ENCODE measurements around the gene TMCC3.

TMCC3 gene

DNA sequence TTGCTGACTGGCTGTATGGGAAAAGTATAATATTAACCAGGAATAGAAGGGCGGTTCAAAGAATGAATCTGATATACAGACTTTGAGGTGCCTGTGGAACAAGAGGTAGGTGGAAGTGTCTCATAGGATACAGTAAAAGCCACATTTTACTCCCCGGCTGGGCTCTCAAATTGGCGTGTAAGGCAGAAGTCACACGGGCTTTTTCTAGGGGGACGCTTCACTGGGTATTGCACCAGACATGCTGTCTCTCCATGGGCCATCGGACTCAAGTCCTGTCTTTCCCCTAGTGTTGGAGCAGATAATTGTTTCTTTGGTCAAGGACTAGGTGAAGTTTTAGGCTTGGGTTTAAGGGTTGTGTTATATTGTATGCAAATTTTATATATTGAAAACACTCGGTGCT is 9.1 kb downstream of the TMCC3 start:
- no peak overlapping the region for H3K4ac ChIP-seq (ENCODE audit: low read depth, low read length)
- H3K79me1 ChIP-seq (ENCODE audit: low read length), result no peaks in the 10 kb centered on the region
- H3K14ac ChIP-seq (ENCODE audit: low read length), result no peak overlapping the region
- no peaks in the 10 kb centered on the region for H3K27me3 ChIP-seq (ENCODE audit: insufficient read depth, low read length)
- H3K4me3 ChIP-seq (ENCODE audit: low read depth, low read length), result no peak overlapping the region
- H3K18ac ChIP-seq (ENCODE audit: low read length), result no peak overlapping the region
- H3K27ac ChIP-seq (ENCODE audit: low read depth, low read length), result no peak overlapping the region
- H3K79me2 ChIP-seq (ENCODE audit: control insufficient read depth, insufficient read depth, low read length, poor library complexity), result no peaks in the 10 kb centered on the region
- H4K91ac ChIP-seq (ENCODE audit: low read depth, low read length), result no peak overlapping the region
- no peak overlapping the region for H2AFZ ChIP-seq (ENCODE audit: insufficient read depth, low read length, poor library complexity)
- H3K9ac ChIP-seq (ENCODE audit: low read length), result no peak overlapping the region
- no peak overlapping the region for H4K12ac ChIP-seq (ENCODE audit: low read depth, low read length)
- no peak overlapping the region for H2BK5ac ChIP-seq (ENCODE audit: low read depth, low read length, poor library complexity)
- WGBS (ENCODE audit: extremely low coverage, insufficient coverage, insufficient read length), result no CpG with 5 or more reads among the region's 7 CpGs
- H3K4me2 ChIP-seq (ENCODE audit: low read length), result no peak overlapping the region
- no peak for DNase-seq
- H4K8ac ChIP-seq (ENCODE audit: low read depth, low read length), result no peak overlapping the region
- no peaks in the 10 kb centered on the region for H3K36me3 ChIP-seq (ENCODE audit: control insufficient read depth in 1 of 2, insufficient read depth in 2 of 2, low read length in 2 of 2)
- H2BK12ac ChIP-seq (ENCODE audit: low read length), result no peak overlapping the region
- no peak overlapping the region for H2BK120ac ChIP-seq (ENCODE audit: insufficient read depth, low read length, poor library complexity)
- peaks cover 3 to 7% of the 10 kb centered on the region in 2 experiments for H3K4me1 ChIP-seq (ENCODE audit: control insufficient read depth in 1 of 2, insufficient read depth in 2 of 2, low read length in 2 of 2)
- no peaks in the 10 kb centered on the region for H3K9me3 ChIP-seq (ENCODE audit: insufficient read depth, low read depth, low read length)
- no peak overlapping the region for H2AK5ac ChIP-seq (ENCODE audit: low read length)
- H3K23ac ChIP-seq (ENCODE audit: low read length), result no peak overlapping the region

DNA sequence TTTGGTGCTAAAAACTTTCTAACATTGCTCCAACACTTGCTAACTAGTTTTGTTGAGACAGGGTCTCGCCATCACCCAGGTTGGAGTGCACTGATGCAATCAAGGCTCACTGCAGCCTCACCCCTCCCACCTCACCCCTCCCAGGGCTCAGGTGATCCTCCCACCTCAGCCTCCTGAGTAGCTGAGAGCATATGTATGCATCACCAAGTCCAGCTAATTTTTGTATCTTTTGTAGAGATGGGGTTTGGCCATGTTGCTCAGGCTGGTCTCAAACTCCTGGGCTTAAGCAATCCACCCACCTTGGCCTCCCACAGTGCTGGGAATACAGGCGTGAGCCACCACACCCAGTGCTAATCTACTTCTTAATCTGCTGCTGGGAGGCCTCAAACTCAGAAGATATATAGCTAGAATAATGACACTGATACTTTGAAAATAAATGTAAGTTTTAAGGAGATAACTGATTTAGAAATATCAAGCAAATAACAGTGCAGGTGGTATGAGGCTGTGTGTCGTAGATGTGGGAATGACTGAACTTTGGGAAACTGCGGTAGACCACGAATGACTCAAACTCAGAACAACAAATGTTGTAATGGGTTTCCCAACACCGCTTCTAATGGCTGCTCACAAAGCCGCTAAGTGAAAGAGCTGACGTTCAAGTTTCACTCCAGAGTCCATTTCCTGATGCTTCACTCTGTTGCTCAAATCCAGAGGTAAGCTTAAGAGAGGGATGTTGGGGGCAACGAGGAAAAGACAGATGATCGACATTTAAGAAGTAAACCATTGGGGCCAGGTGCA is 10.0 kb downstream of the TMCC3 start:
- H3K4me3 ChIP-seq (ENCODE audit: low read depth, low read length), result no peak overlapping the region
- H4K12ac ChIP-seq (ENCODE audit: low read depth, low read length), result no peak overlapping the region
- no CpG with 5 or more reads among the region's 10 CpGs for WGBS (ENCODE audit: extremely low coverage, insufficient coverage, insufficient read length)
- no peak overlapping the region for H2AFZ ChIP-seq (ENCODE audit: insufficient read depth, low read length, poor library complexity)
- peak; percentile 72 to 87 for DNase-seq
- H4K91ac ChIP-seq (ENCODE audit: low read depth, low read length), result no peak overlapping the region
- H3K18ac ChIP-seq (ENCODE audit: low read length), result no peak overlapping the region
- no peak overlapping the region for H3K4me2 ChIP-seq (ENCODE audit: low read length)
- no peak overlapping the region for H2AK5ac ChIP-seq (ENCODE audit: low read length)
- no peak overlapping the region for H3K27ac ChIP-seq (ENCODE audit: low read depth, low read length)
- H3K9me3 ChIP-seq (ENCODE audit: insufficient read depth, low read depth, low read length), result no peaks in the 10 kb centered on the region
- no peaks in the 10 kb centered on the region for H3K36me3 ChIP-seq (ENCODE audit: control insufficient read depth in 1 of 2, insufficient read depth in 2 of 2, low read length in 2 of 2)
- peaks cover 3 to 7% of the 10 kb centered on the region in 2 experiments for H3K4me1 ChIP-seq (ENCODE audit: control insufficient read depth in 1 of 2, insufficient read depth in 2 of 2, low read length in 2 of 2)
- no peaks in the 10 kb centered on the region for H3K27me3 ChIP-seq (ENCODE audit: insufficient read depth, low read length)
- no peak overlapping the region for H2BK12ac ChIP-seq (ENCODE audit: low read length)
- H4K8ac ChIP-seq (ENCODE audit: low read depth, low read length), result no peak overlapping the region
- H3K14ac ChIP-seq (ENCODE audit: low read length), result no peak overlapping the region
- H3K79me2 ChIP-seq (ENCODE audit: control insufficient read depth, insufficient read depth, low read length, poor library complexity), result no peaks in the 10 kb centered on the region
- H2BK120ac ChIP-seq (ENCODE audit: insufficient read depth, low read length, poor library complexity), result no peak overlapping the region
- no peak overlapping the region for H3K9ac ChIP-seq (ENCODE audit: low read length)
- H3K79me1 ChIP-seq (ENCODE audit: low read length), result no peaks in the 10 kb centered on the region
- H3K23ac ChIP-seq (ENCODE audit: low read length), result no peak overlapping the region
- H2BK5ac ChIP-seq (ENCODE audit: low read depth, low read length, poor library complexity), result no peak overlapping the region
- no peak overlapping the region for H3K4ac ChIP-seq (ENCODE audit: low read depth, low read length)

GRCh38 chr12:94638521-94638920 is 11.8 kb downstream of the TMCC3 start:
- no peak overlapping the region for H3K9ac ChIP-seq (ENCODE audit: low read length)
- H3K9me3 ChIP-seq (ENCODE audit: insufficient read depth, low read depth, low read length), result no peaks in the 10 kb centered on the region
- DNase-seq, result no peak
- H2AFZ ChIP-seq (ENCODE audit: insufficient read depth, low read length, poor library complexity), result no peak overlapping the region
- H2AK5ac ChIP-seq (ENCODE audit: low read length), result no peak overlapping the region
- H3K36me3 ChIP-seq (ENCODE audit: control insufficient read depth in 1 of 2, insufficient read depth in 2 of 2, low read length in 2 of 2), result no peaks in the 10 kb centered on the region
- H2BK12ac ChIP-seq (ENCODE audit: low read length), result no peak overlapping the region
- no peaks in the 10 kb centered on the region for H3K27me3 ChIP-seq (ENCODE audit: insufficient read depth, low read length)
- no peak overlapping the region for H3K27ac ChIP-seq (ENCODE audit: low read depth, low read length)
- H3K14ac ChIP-seq (ENCODE audit: low read length), result no peak overlapping the region
- no peak overlapping the region for H4K91ac ChIP-seq (ENCODE audit: low read depth, low read length)
- no CpG with 5 or more reads among the region's 1 CpG for WGBS (ENCODE audit: extremely low coverage, insufficient coverage, insufficient read length)
- H4K8ac ChIP-seq (ENCODE audit: low read depth, low read length), result no peak overlapping the region
- H2BK120ac ChIP-seq (ENCODE audit: insufficient read depth, low read length, poor library complexity), result no peak overlapping the region
- no peak overlapping the region for H4K12ac ChIP-seq (ENCODE audit: low read depth, low read length)
- no peak overlapping the region for H3K4me2 ChIP-seq (ENCODE audit: low read length)
- no peak overlapping the region for H3K4ac ChIP-seq (ENCODE audit: low read depth, low read length)
- H2BK5ac ChIP-seq (ENCODE audit: low read depth, low read length, poor library complexity), result no peak overlapping the region
- H3K4me1 ChIP-seq (ENCODE audit: control insufficient read depth in 1 of 2, insufficient read depth in 2 of 2, low read length in 2 of 2), result peaks cover 2 to 3% of the 10 kb centered on the region in 2 experiments
- H3K23ac ChIP-seq (ENCODE audit: low read length), result no peak overlapping the region
- no peak overlapping the region for H3K18ac ChIP-seq (ENCODE audit: low read length)
- H3K79me2 ChIP-seq (ENCODE audit: control insufficient read depth, insufficient read depth, low read length, poor library complexity), result no peaks in the 10 kb centered on the region
- H3K79me1 ChIP-seq (ENCODE audit: low read length), result no peaks in the 10 kb centered on the region
- no peak overlapping the region for H3K4me3 ChIP-seq (ENCODE audit: low read depth, low read length)

- H4K8ac ChIP-seq (ENCODE audit: low read depth, low read length), result no peak overlapping the region
- no peaks in the 10 kb centered on the region for H3K36me3 ChIP-seq (ENCODE audit: control insufficient read depth in 1 of 2, insufficient read depth in 2 of 2, low read length in 2 of 2)
- H3K23ac ChIP-seq (ENCODE audit: low read length), result no peak overlapping the region
- no peaks in the 10 kb centered on the region for H3K79me1 ChIP-seq (ENCODE audit: low read length)
- no peaks in the 10 kb centered on the region for H3K27me3 ChIP-seq (ENCODE audit: insufficient read depth, low read length)
- no peaks in the 10 kb centered on the region for H3K9me3 ChIP-seq (ENCODE audit: insufficient read depth, low read depth, low read length)
- no peak overlapping the region for H4K91ac ChIP-seq (ENCODE audit: low read depth, low read length)
- H2AFZ ChIP-seq (ENCODE audit: insufficient read depth, low read length, poor library complexity), result no peak overlapping the region
- H3K79me2 ChIP-seq (ENCODE audit: control insufficient read depth, insufficient read depth, low read length, poor library complexity), result no peaks in the 10 kb centered on the region
- WGBS (ENCODE audit: extremely low coverage, insufficient coverage, insufficient read length), result no CpG with 5 or more reads among the region's 4 CpGs
- H3K18ac ChIP-seq (ENCODE audit: low read length), result no peak overlapping the region
- H3K27ac ChIP-seq (ENCODE audit: low read depth, low read length), result no peak overlapping the region
- H3K4me2 ChIP-seq (ENCODE audit: low read length), result no peak overlapping the region
- H2AK5ac ChIP-seq (ENCODE audit: low read length), result no peak overlapping the region
- no peak overlapping the region for H3K4me3 ChIP-seq (ENCODE audit: low read depth, low read length)
- H3K14ac ChIP-seq (ENCODE audit: low read length), result no peak overlapping the region
- peaks cover 2 to 3% of the 10 kb centered on the region in 2 experiments for H3K4me1 ChIP-seq (ENCODE audit: control insufficient read depth in 1 of 2, insufficient read depth in 2 of 2, low read length in 2 of 2)
- H2BK5ac ChIP-seq (ENCODE audit: low read depth, low read length, poor library complexity), result no peak overlapping the region
- H3K9ac ChIP-seq (ENCODE audit: low read length), result no peak overlapping the region
- no peak overlapping the region for H4K12ac ChIP-seq (ENCODE audit: low read depth, low read length)
- no peak overlapping the region for H3K4ac ChIP-seq (ENCODE audit: low read depth, low read length)
- no peak overlapping the region for H2BK12ac ChIP-seq (ENCODE audit: low read length)
- DNase-seq, result no peak
- H2BK120ac ChIP-seq (ENCODE audit: insufficient read depth, low read length, poor library complexity), result no peak overlapping the region
Measured at GRCh38 chr12:94637390-94638113, 12.8 kb downstream of the TMCC3 start.

All from trophoblast cell (in vitro differentiated cells and primary cell).